H1 (cell line): ENCODE data around the gene ZNF70. TPM values are rescaled to one million over a fixed set of nuclear protein-coding genes. Genes with fewer than 3 reads are reported as not detected.

Experiments used
- BRCA1 ChIP-seq: IDR thresholded peaks from 2 replicates; pipeline ENCODE4 v1.6.1; 2012; ENCODE audit warnings: low read depth, low read length, improper control_type of control experiment
- CHD7 ChIP-seq: fragments of 300-600 bp; sonication (generic); IDR thresholded peaks from 2 replicates; pipeline ENCODE4 v1.7.1; 2012; ENCODE audit warnings: low read length, moderate library complexity, mild to moderate bottlenecking, inconsistent platforms; ENCODE audit not compliant: insufficient replicate concordance
- ZNF274 ChIP-seq: IDR thresholded peaks from 2 replicates; pipeline ENCODE4 v1.7.0; 2012; ENCODE audit warnings: low read length, borderline replicate concordance; ENCODE audit errors: extremely low read depth
- polyA plus RNA-seq, 7 experiments: library from polyadenylated mRNA; depleted of rRNA in 3 of 7; stranded (reverse) in 5 of 7; unstranded in 2 of 7; fragments of >200 nt in 5 of 7; fragments of 200-250 nt in 2 of 7; gene quantifications; 1 replicate in 5 of 7; 2 replicates in 1 of 7; 4 replicates in 1 of 7; pipeline versions ENCODE4 v1.2.1 to v1.2.3, GENCODE V29; 2011 to 2013; ENCODE audit warnings: missing spikeins in 2 of 7, mixed read lengths in 2 of 7
- total RNA-seq: library from RNA; stranded (reverse); fragmentation: NEBNext Ultra II Directional; extraction: Animal tissue kit (Norgen Biotek cat#: 25700); gene quantifications from 2 replicates; pipeline ENCODE4 v1.2.1, GENCODE V29; 2021

The ZNF70 gene
- total and polyA plus RNA-seq, 2 of the 8 experiments (the other 6 are each of a cell fraction or from before 2014, with no cell fraction given) = 1.1 to 2.6 TPM

GRCh38 chr22:23695571-23696325 is 55.2 kb downstream of the ZNF70 start (continued):
- TF ChIP-seq CHD7 = no peak
- TF ChIP-seq BRCA1 = no peak
- no peak for TF ChIP-seq ZNF274
